Fibroblast of the aortic adventitia (primary cell): Measurements from ENCODE around the gene SGIP1. TPM values are rescaled to one million over a fixed set of nuclear protein-coding genes. Genes with fewer than 3 reads are reported as not detected.

ENCODE experiments used
- DNase-seq: peaks from one replicate; pipeline ENCODE4 v3.0.0-alpha.2; 2010; ENCODE audit warnings: low read depth
- H3K4me3 ChIP-seq: 2 replicates; pipeline ENCODE4 v1.5.1; 2011; ENCODE audit warnings: low read depth, mild to moderate bottlenecking, control low read depth, low read length, moderate library complexity
- total RNA-seq: library from RNA; depleted of rRNA; stranded (reverse); fragments of >200 nt; gene quantifications from 2 replicates; pipeline ENCODE4 v1.2.3, GENCODE V29; 2012; ENCODE audit warnings: low replicate concordance
- TF ChIP-seq, protein P1 (sequence below): IDR thresholded peaks from 2 replicates; pipeline ENCODE4 v1.5.1; 2011; ENCODE audit warnings: mild to moderate bottlenecking, low read length, control low read depth, inconsistent platforms; ENCODE audit not compliant: insufficient read depth

SGIP1 gene
- total RNA-seq, 1 donor: 21.1 TPM

DNA sequence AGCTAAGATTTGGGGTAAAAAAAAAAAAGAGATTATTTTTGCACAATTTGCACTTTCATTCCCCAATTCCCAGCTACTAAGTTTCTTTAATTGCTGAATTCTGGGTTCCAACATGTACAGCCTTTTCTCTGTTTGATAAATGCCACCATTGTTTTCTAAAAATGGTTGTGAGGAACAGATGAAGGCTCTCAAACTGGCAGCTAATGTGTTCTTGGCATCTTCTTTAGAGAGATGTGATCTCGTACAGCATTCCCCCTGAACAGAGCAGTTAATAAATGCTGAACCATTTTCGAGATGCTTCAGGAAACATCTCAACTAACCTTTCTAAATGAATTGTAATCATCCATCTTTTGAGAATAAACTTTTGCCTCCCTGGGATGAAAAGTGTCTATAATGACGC lies 110.4 kb downstream of the SGIP1 start:
- TF ChIP-seq, protein P1, sequence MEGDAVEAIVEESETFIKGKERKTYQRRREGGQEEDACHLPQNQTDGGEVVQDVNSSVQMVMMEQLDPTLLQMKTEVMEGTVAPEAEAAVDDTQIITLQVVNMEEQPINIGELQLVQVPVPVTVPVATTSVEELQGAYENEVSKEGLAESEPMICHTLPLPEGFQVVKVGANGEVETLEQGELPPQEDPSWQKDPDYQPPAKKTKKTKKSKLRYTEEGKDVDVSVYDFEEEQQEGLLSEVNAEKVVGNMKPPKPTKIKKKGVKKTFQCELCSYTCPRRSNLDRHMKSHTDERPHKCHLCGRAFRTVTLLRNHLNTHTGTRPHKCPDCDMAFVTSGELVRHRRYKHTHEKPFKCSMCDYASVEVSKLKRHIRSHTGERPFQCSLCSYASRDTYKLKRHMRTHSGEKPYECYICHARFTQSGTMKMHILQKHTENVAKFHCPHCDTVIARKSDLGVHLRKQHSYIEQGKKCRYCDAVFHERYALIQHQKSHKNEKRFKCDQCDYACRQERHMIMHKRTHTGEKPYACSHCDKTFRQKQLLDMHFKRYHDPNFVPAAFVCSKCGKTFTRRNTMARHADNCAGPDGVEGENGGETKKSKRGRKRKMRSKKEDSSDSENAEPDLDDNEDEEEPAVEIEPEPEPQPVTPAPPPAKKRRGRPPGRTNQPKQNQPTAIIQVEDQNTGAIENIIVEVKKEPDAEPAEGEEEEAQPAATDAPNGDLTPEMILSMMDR: no peak
- no peak for DNase-seq
- H3K4me3 ChIP-seq: no peak overlapping the region

GRCh38 chr1:66648901-66649595 lies 115.1 kb downstream of the SGIP1 start:
- no peak overlapping the region for H3K4me3 ChIP-seq
- TF ChIP-seq, protein P1: no peak
- DNase-seq: no peak

DNA sequence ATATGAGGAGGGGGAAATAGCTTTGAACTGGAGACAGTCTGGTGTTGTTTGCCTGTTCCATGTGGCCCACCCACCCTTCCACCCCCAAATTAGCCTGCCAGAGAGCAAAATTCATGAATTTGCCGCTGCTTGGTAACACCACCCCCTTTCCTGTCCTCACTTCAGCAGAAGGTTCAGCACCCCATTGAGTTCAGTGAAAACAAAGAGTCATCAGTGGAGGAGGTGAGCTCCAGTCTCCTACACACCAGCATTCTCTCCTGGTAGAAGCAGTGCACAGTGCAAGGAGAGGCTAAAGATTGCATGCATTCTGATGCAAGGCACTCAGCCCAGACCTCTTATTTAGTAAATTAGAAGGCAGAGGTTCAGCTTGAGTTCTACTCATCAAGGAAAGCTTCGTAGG lies 118.6 kb downstream of the SGIP1 start:
- TF ChIP-seq, protein P1: no peak
- DNase-seq: no peak
- no peak overlapping the region for H3K4me3 ChIP-seq

DNA sequence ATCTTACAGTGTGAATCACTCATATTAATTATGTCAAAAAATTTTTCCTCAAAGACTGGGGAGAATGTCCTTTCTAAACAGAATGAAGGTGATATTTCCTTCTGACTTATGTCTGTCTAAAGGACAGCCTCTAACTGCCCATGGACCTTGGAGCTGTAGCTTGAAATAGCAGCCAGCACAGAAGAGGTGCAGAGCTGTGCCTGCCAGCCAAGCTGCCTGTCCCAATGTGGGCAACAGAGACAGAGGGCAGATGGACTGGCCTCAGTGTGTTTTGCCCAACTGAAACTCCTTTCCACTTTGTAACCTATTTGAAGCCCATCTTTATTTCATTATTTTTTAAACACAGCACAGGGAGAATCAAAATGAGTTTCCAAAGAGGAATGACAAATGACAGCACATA lies 120.7 kb downstream of the SGIP1 start:
- no peak for DNase-seq
- TF ChIP-seq, protein P1: no peak
- no peak overlapping the region for H3K4me3 ChIP-seq

DNA sequence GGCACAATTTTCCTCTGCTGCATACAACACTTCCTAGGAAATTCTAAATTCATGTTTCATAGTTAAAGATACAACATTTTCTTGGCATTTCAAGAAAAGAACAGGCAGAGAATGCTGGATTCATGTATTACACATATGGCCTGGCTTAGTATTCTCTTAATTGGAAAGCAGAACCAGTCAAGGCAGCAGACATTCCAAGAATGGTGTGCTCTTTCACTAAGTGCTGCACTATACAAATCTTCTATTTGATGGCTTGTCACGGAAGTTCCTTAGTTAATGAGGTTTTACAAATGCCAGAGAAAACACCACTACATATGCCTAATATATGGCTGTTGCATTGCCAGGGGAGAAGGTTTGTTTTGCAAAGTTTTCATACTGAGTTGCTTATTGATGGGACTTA lies 137.5 kb downstream of the SGIP1 start:
- no peak for DNase-seq
- TF ChIP-seq, protein P1: no peak
- H3K4me3 ChIP-seq: no peak overlapping the region

GRCh38 chr1:66676613-66677298 lies 142.8 kb downstream of the SGIP1 start:
- TF ChIP-seq, protein P1: no peak
- DNase-seq: peak; percentile 91
- H3K4me3 ChIP-seq: no peak overlapping the region
